ENCODE measurements around the gene TTC1. TPM values are rescaled to one million over a fixed set of nuclear protein-coding genes. Genes with fewer than 3 reads are reported as not detected.

Gene TTC1
- total RNA-seq, 1 donor, result 51.0 TPM

DNA sequence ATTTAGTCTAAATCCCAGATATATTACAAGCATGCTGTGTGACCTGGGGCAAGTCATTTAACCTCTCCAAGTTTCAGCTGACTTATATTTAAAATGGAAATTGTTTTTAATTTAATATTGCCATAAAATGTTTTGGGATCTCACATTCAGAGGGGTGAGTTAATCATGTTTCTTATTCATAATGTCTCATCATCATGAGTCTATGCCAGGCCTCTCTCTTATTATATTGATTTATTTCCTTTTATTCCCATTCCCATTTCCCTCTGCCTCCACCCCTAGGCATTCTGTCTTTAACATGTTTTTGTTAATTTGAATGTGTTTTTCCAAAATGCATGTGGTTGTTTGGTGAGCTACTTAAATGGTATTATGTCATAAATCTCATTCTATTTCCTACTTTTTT lies 39.0 kb upstream of the TTC1 start:
- DNase-seq (ENCODE audit: low read depth), result no peak
- H3K4me3 ChIP-seq (ENCODE audit: low read depth, low read length), result no peak overlapping the region
- TF ChIP-seq, protein P1, sequence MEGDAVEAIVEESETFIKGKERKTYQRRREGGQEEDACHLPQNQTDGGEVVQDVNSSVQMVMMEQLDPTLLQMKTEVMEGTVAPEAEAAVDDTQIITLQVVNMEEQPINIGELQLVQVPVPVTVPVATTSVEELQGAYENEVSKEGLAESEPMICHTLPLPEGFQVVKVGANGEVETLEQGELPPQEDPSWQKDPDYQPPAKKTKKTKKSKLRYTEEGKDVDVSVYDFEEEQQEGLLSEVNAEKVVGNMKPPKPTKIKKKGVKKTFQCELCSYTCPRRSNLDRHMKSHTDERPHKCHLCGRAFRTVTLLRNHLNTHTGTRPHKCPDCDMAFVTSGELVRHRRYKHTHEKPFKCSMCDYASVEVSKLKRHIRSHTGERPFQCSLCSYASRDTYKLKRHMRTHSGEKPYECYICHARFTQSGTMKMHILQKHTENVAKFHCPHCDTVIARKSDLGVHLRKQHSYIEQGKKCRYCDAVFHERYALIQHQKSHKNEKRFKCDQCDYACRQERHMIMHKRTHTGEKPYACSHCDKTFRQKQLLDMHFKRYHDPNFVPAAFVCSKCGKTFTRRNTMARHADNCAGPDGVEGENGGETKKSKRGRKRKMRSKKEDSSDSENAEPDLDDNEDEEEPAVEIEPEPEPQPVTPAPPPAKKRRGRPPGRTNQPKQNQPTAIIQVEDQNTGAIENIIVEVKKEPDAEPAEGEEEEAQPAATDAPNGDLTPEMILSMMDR (IDR thresholded peaks at IDR 0.05; ENCODE audit: insufficient read depth, low read depth, low read length), result no peak

DNA sequence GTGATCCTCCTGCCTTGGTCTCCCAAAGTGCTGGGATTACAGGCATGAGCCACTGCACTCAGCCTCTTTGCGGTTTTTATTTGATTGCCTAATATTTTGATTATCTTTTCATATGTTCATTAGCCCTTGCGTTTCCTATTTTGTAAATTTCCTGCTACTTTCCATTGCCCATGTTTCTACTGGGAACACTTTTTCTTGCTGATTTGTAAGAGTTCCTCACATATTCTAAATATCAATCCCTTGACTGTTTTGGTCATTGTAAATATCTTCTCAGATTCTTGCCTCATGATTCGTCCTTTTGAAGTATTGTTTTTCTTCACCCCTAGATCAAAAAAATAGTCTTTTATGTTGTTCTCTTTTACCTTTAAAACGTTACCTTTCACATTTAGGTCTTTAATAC lies 37.9 kb upstream of the TTC1 start:
- no peak overlapping the region for H3K4me3 ChIP-seq (ENCODE audit: low read depth, low read length)
- TF ChIP-seq, protein P1 (IDR thresholded peaks at IDR 0.05; ENCODE audit: insufficient read depth, low read depth, low read length), result no peak
- DNase-seq (ENCODE audit: low read depth), result peak; percentile 52

DNA sequence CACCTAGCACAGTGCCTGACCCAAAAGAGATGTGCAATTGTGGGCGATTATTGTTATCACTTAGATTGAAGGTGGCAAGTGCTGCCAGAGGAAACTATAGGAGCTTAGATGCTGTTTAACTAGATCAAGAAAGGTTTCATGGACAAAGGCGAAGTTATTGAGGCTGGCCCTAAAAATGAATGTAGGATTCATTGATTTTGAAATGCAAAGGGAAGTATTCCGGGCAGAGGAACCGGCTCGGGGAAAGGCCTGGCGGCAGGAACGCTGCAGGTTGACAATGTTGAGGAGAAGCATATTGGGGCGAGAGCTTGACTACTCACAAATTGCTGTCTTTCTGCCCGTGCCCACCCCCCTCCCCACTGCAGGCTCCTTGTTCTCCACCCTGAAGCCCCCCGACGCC lies 37.4 kb upstream of the TTC1 start:
- H3K4me3 ChIP-seq (ENCODE audit: low read depth, low read length), result no peak overlapping the region
- TF ChIP-seq, protein P1 (IDR thresholded peaks at IDR 0.05; ENCODE audit: insufficient read depth, low read depth, low read length), result no peak
- DNase-seq (ENCODE audit: low read depth), result no peak

DNA sequence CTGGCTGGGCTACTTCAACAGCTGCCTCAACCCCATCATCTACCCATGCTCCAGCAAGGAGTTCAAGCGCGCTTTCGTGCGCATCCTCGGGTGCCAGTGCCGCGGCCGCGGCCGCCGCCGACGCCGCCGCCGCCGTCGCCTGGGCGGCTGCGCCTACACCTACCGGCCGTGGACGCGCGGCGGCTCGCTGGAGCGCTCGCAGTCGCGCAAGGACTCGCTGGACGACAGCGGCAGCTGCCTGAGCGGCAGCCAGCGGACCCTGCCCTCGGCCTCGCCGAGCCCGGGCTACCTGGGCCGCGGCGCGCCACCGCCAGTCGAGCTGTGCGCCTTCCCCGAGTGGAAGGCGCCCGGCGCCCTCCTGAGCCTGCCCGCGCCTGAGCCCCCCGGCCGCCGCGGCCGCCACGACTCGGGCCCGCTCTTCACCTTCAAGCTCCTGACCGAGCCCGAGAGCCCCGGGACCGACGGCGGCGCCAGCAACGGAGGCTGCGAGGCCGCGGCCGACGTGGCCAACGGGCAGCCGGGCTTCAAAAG lies 36.9 kb upstream of the TTC1 start:
- TF ChIP-seq, protein P1 (IDR thresholded peaks at IDR 0.05; ENCODE audit: insufficient read depth, low read depth, low read length), result no peak
- peak overlapping the region; percentile 30 for H3K4me3 ChIP-seq (ENCODE audit: low read depth, low read length)
- DNase-seq (ENCODE audit: low read depth), result no peak

DNA sequence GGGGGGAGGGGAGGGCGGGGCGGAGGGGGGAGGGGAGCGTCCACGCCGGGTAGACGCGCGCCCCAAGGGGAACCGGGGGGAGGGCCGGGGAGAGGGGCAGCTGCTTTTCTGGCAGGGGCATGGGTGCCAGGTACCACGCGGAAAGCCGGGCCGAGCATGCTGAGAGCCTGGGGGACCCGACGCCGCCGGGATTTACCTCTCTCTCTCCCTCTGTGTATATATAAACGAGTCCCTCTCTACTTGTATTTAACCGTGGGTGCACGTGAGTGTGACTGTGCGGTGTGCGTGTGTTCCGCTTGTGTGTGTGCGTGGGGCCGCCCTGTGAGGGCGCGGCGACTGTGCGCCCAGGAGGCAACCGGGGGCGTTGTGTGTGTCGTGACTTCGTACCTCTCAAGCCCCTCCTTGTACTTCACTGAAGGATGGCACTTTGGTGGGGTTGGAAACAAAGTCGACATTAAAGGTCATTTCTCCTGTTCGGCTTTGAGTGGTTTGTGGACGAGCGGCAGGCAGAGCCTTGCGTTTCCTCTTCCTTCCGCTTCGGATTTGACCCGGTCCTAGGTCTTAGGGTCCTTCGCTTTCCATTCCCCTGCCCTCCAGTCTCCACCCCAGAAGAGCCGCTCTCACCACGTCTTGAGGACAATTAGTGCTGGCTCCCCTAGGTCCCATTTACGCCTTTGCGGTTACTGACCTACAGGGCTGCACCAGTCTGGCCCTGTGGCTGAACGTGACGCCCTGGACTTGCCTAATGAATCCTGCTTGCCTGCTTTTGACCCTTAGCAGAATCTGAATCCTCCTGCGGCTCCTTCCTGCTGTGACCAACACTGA lies 36.2 kb upstream of the TTC1 start:
- no peak for DNase-seq (ENCODE audit: low read depth)
- no peak overlapping the region for H3K4me3 ChIP-seq (ENCODE audit: low read depth, low read length)
- TF ChIP-seq, protein P1 (IDR thresholded peaks at IDR 0.05; ENCODE audit: insufficient read depth, low read depth, low read length), result no peak

DNA sequence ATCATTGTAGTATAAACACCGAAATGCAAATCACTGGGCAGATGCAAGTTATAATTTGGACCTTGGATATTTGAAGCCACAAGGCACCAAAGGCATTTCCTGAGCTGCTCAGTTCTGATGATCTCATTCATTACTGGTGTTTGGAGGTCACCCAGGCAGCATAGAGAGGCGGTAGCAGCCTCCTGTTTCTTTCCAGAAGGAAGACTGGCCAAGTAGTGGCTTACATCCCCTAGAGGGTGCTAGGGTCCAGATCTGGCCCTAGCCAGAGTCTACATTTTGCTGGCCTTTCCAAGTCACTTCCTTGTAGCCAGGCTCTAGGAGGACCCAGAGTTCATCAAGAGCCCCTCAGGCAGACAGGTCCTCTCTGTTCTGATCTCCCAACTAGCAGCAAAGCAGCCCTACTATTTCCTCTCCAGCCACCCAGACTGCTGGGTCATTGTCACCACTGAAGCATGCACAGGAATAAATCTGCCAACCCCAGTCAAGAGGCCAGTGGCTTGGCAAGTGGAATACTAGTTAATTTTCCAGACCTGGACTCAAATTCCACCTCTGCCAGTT lies 33.4 kb upstream of the TTC1 start:
- TF ChIP-seq, protein P1 (IDR thresholded peaks at IDR 0.05; ENCODE audit: insufficient read depth, low read depth, low read length), result peak; percentile 65
- peak; percentile 89 for DNase-seq (ENCODE audit: low read depth)
- H3K4me3 ChIP-seq (ENCODE audit: low read depth, low read length), result no peak overlapping the region
